RWPE1 (cell line): Measurements from ENCODE around the gene ALPL.

Experiments used
- CTCF ChIA-PET: fragments of 350-600 bp; sonication (Branson Sonifier 250); formaldehyde crosslinking; extraction: SDS; loops from one replicate; lab custom pipeline; 2021; lab: Yijun Ruan, JAX
- POLR2A ChIA-PET: fragments of 400-600 bp; formaldehyde crosslinking; extraction: SDS; loops from one replicate; lab custom pipeline; 2020; ENCODE audit warnings: antibody characterized with exemption; ENCODE audit not compliant: low non-redundant PET; lab: Yijun Ruan, JAX
- DNase-seq: peaks from one replicate; pipeline ENCODE4 v3.0.0; 2012; ENCODE audit warnings: low spot score
- H3K27ac ChIP-seq: fragments of 450-650 bp; 2 replicates; pipeline ENCODE4 v1.5.1; 2017
- CTCF ChIP-seq: fragments of 450-650 bp; conservative IDR thresholded peaks from 2 replicates; pipeline ENCODE4 v1.5.1; 2017; ENCODE audit warnings: low read depth, mild to moderate bottlenecking

ALPL gene

GRCh38 chr1:21534146-21534545 lies 24.9 kb downstream of the ALPL start:
- no peak overlapping the region for H3K27ac ChIP-seq
- DNase-seq, result no peak
- TF ChIP-seq CTCF, result no peak
- POLR2A ChIA-PET, result no interaction called here
- CTCF ChIA-PET, result interaction anchor here (0.6 kb wide), 2 partner anchors 24 to 507 kb away, joined by 3 read pairs; no protein-coding TSS in a partner anchor

- TF ChIP-seq CTCF, result peak; percentile 52
- CTCF ChIA-PET, result interaction anchor here (0.6 to 2.3 kb wide), 7 partner anchors 16 to 164 kb away, joined by 3 to 7 read pairs (median 3); no protein-coding TSS in a partner anchor
- DNase-seq, result peak; percentile 67
- H3K27ac ChIP-seq, result no peak overlapping the region
- POLR2A ChIA-PET, result no interaction called here
These were observed 25.6 kb downstream of the ALPL start for GRCh38 chr1:21534674-21535378.

- ChIA-PET POLR2A (interaction anchor here (0.6 kb wide), 1 partner anchor 162 kb away, joined by 6 read pairs; no protein-coding TSS in a partner anchor), CTCF (interaction anchor here (2.3 kb wide), 1 partner anchor 165 kb away, joined by 7 read pairs; no protein-coding TSS in a partner anchor)
- no peak overlapping the region for H3K27ac ChIP-seq
These were observed 27.0 kb downstream of the ALPL start for GRCh38 chr1:21536218-21536617.

GRCh38 chr1:21537511-21537931 lies 28.3 kb downstream of the ALPL start:
- ChIA-PET CTCF (interaction anchor here (0.7 kb wide), 1 partner anchor 286 kb away, joined by 3 read pairs; no protein-coding TSS in a partner anchor), POLR2A (no interaction called here)
- no peak for DNase-seq
- no peak for TF ChIP-seq CTCF
- no peak overlapping the region for H3K27ac ChIP-seq

More at GRCh38 chr1:21536218-21536617, 27.0 kb downstream of the ALPL start:
- DNase-seq, result no peak
- TF ChIP-seq CTCF, result no peak

GRCh38 chr1:21537932-21538630 lies 28.9 kb downstream of the ALPL start:
- H3K27ac ChIP-seq, result no peak overlapping the region
- POLR2A ChIA-PET, result no interaction called here
- no peak for DNase-seq
- CTCF ChIA-PET, result interaction anchor here (0.7 kb wide), 1 partner anchor 286 kb away, joined by 3 read pairs; no protein-coding TSS in a partner anchor
- TF ChIP-seq CTCF, result no peak

GRCh38 chr1:21539933-21540332 lies 30.7 kb downstream of the ALPL start:
- ChIA-PET POLR2A (no interaction called here), CTCF (interaction anchor here (0.6 to 1.3 kb wide), 5 partner anchors 28 to 220 kb away, joined by 3 to 4 read pairs (median 4); no protein-coding TSS in a partner anchor)
- DNase-seq, result peak; percentile 38
- TF ChIP-seq CTCF, result peak; percentile 33
- H3K27ac ChIP-seq, result no peak overlapping the region
